ENCODE data around the gene ANAPC2.
A peak's percentile ranks its signal among the peaks of the same experiment; 100 is the strongest.

ANAPC2 gene

GRCh38 chr9:137178939-137179630, 9.3 kb downstream of the ANAPC2 start:
- H3K9ac ChIP-seq (ENCODE audit: low read depth, low read length, poor library complexity), result no peak overlapping the region
- peaks cover 29 to 55% of the 10 kb centered on the region in 2 donors for H3K36me3 ChIP-seq (replicated peaks in 1 of 2; ENCODE audit: control insufficient read depth in 2 of 2, insufficient read depth in 2 of 2, low read length in 2 of 2)
- no peak overlapping the region for H3K27ac ChIP-seq (replicated peaks; ENCODE audit: low read length)
- H2BK15ac ChIP-seq (ENCODE audit: low read length), result no peak overlapping the region
- H3K4me1 ChIP-seq (ENCODE audit: control insufficient read depth in 2 of 2, insufficient read depth in 1 of 2, low read depth in 1 of 2, low read length in 2 of 2), result peaks cover 0 to 5% of the 10 kb centered on the region in 2 donors
- H3K23ac ChIP-seq (ENCODE audit: low read depth, low read length, poor library complexity), result no peak overlapping the region
- peaks cover 8% of the 10 kb centered on the region for H3K79me1 ChIP-seq (ENCODE audit: low read depth, low read length)
- no peak overlapping the region for H4K8ac ChIP-seq (ENCODE audit: low read depth, low read length)
- no peak overlapping the region for H4K91ac ChIP-seq (ENCODE audit: low read depth, low read length, poor library complexity)
- H2BK12ac ChIP-seq (ENCODE audit: low read length), result no peak overlapping the region
- no peak overlapping the region for H3K4ac ChIP-seq (ENCODE audit: low read length)
- DNase-seq (ENCODE audit: low spot score), result no peak
- H3K4me2 ChIP-seq (ENCODE audit: insufficient read depth, low read length, poor library complexity, severe bottlenecking), result no peak overlapping the region
- H3K14ac ChIP-seq (ENCODE audit: low read length), result no peak overlapping the region
- no peak overlapping the region for H2AFZ ChIP-seq (ENCODE audit: low read length)
- H2BK5ac ChIP-seq (ENCODE audit: low read length), result no peak overlapping the region
- H2AK5ac ChIP-seq (ENCODE audit: low read depth, low read length), result no peak overlapping the region
- H3K4me3 ChIP-seq (ENCODE audit: low read length in 2 of 2), result peak overlapping the region in 1 of 2 donors; percentile 42
- WGBS, 2 donors (ENCODE audit: extremely low coverage in 2 of 2, insufficient read length in 2 of 2, insufficient replicate concordance in 1 of 2), result no CpG with 5 or more reads among the region's 19 CpGs
- no peak overlapping the region for H2BK120ac ChIP-seq (ENCODE audit: low read depth, low read length)
- H3K18ac ChIP-seq (ENCODE audit: low read length), result no peak overlapping the region
- H3K27me3 ChIP-seq (ENCODE audit: control insufficient read depth in 3 of 3, insufficient read depth in 3 of 3, low read depth in 1 of 3, low read length in 3 of 3), result peaks cover 0 to 6% (median 1%) of the 10 kb centered on the region in 3 experiments
- no peaks in the 10 kb centered on the region for H3K9me3 ChIP-seq (replicated peaks in 1 of 2; ENCODE audit: control insufficient read depth in 2 of 2, insufficient read depth in 1 of 2, low read depth in 1 of 2, low read length in 2 of 2)

- Histone ChIP-seq H3K27me3 (ENCODE audit: control insufficient read depth in 3 of 3, insufficient read depth in 3 of 3, low read depth in 1 of 3, low read length in 3 of 3) (peaks cover 0 to 8% (median 7%) of the 10 kb centered on the region in 3 experiments), H3K23ac (ENCODE audit: low read depth, low read length, poor library complexity) (no peak overlapping the region), H3K4me2 (ENCODE audit: insufficient read depth, low read length, poor library complexity, severe bottlenecking) (peak overlapping the region; percentile 2), H3K18ac (ENCODE audit: low read length) (no peak overlapping the region), H3K79me1 (ENCODE audit: low read depth, low read length) (peaks cover 8% of the 10 kb centered on the region), H3K36me3 (replicated peaks in 1 of 2; ENCODE audit: control insufficient read depth in 2 of 2, insufficient read depth in 2 of 2, low read length in 2 of 2) (peaks cover 23 to 48% of the 10 kb centered on the region in 2 donors), H3K14ac (ENCODE audit: low read length) (no peak overlapping the region), H2AFZ (ENCODE audit: low read length) (no peak overlapping the region), H2BK5ac (ENCODE audit: low read length) (no peak overlapping the region), H3K4me1 (ENCODE audit: control insufficient read depth in 2 of 2, insufficient read depth in 1 of 2, low read depth in 1 of 2, low read length in 2 of 2) (peaks cover 0 to 5% of the 10 kb centered on the region in 2 donors), H2BK120ac (ENCODE audit: low read depth, low read length) (no peak overlapping the region), H4K8ac (ENCODE audit: low read depth, low read length) (no peak overlapping the region), H2BK12ac (ENCODE audit: low read length) (no peak overlapping the region), H3K9ac (ENCODE audit: low read depth, low read length, poor library complexity) (no peak overlapping the region), H3K9me3 (replicated peaks in 1 of 2; ENCODE audit: control insufficient read depth in 2 of 2, insufficient read depth in 1 of 2, low read depth in 1 of 2, low read length in 2 of 2) (no peaks in the 10 kb centered on the region), H2AK5ac (ENCODE audit: low read depth, low read length) (no peak overlapping the region), H3K4ac (ENCODE audit: low read length) (no peak overlapping the region), H4K91ac (ENCODE audit: low read depth, low read length, poor library complexity) (no peak overlapping the region), H2BK15ac (ENCODE audit: low read length) (no peak overlapping the region), H3K4me3 (ENCODE audit: low read length in 2 of 2) (no peak overlapping the region), H3K27ac (replicated peaks; ENCODE audit: low read length) (no peak overlapping the region)
- no peak for DNase-seq (ENCODE audit: low spot score)
- no CpG with 5 or more reads among the region's 23 CpGs for WGBS, 2 donors (ENCODE audit: extremely low coverage in 2 of 2, insufficient read length in 2 of 2, insufficient replicate concordance in 1 of 2)
Observed at GRCh38 chr9:137178201-137178938, 10.0 kb downstream of the ANAPC2 start.

- Histone ChIP-seq H3K23ac (ENCODE audit: low read depth, low read length, poor library complexity) (peak overlapping the region; percentile 92), H3K36me3 (replicated peaks in 1 of 2; ENCODE audit: control insufficient read depth in 2 of 2, insufficient read depth in 2 of 2, low read length in 2 of 2) (peaks cover 13 to 34% of the 10 kb centered on the region in 2 donors), H3K79me1 (ENCODE audit: low read depth, low read length) (peaks cover 8% of the 10 kb centered on the region), H4K91ac (ENCODE audit: low read depth, low read length, poor library complexity) (no peak overlapping the region), H2BK120ac (ENCODE audit: low read depth, low read length) (no peak overlapping the region), H2BK5ac (ENCODE audit: low read length) (no peak overlapping the region), H2AK5ac (ENCODE audit: low read depth, low read length) (no peak overlapping the region), H3K18ac (ENCODE audit: low read length) (no peak overlapping the region), H3K9ac (ENCODE audit: low read depth, low read length, poor library complexity) (no peak overlapping the region), H3K4me2 (ENCODE audit: insufficient read depth, low read length, poor library complexity, severe bottlenecking) (no peak overlapping the region), H3K27me3 (ENCODE audit: control insufficient read depth in 3 of 3, insufficient read depth in 3 of 3, low read depth in 1 of 3, low read length in 3 of 3) (peaks cover 0 to 18% (median 10%) of the 10 kb centered on the region in 3 experiments), H2BK12ac (ENCODE audit: low read length) (no peak overlapping the region), H3K4me3 (ENCODE audit: low read length in 2 of 2) (no peak overlapping the region), H4K8ac (ENCODE audit: low read depth, low read length) (no peak overlapping the region), H3K14ac (ENCODE audit: low read length) (no peak overlapping the region), H3K9me3 (replicated peaks in 1 of 2; ENCODE audit: control insufficient read depth in 2 of 2, insufficient read depth in 1 of 2, low read depth in 1 of 2, low read length in 2 of 2) (no peaks in the 10 kb centered on the region), H2BK15ac (ENCODE audit: low read length) (no peak overlapping the region), H3K4me1 (ENCODE audit: control insufficient read depth in 2 of 2, insufficient read depth in 1 of 2, low read depth in 1 of 2, low read length in 2 of 2) (peaks cover 0 to 5% of the 10 kb centered on the region in 2 donors), H3K27ac (replicated peaks; ENCODE audit: low read length) (no peak overlapping the region), H3K4ac (ENCODE audit: low read length) (no peak overlapping the region), H2AFZ (ENCODE audit: low read length) (no peak overlapping the region)
- no peak for DNase-seq (ENCODE audit: low spot score)
- no CpG with 5 or more reads among the region's 17 CpGs for WGBS, 2 donors (ENCODE audit: extremely low coverage in 2 of 2, insufficient read length in 2 of 2, insufficient replicate concordance in 1 of 2)
Observed at GRCh38 chr9:137176302-137177182, 11.8 kb downstream of the ANAPC2 start.

Measured in neuronal stem cell (in vitro differentiated cells).